HG02798 (cell line): ENCODE results near the gene ASZ1.

Source experiments
- ATAC-seq: cut with Tn5 transposase; IDR thresholded peaks from one replicate; pipeline ENCODE4 v1.9.1; 2021; ENCODE audit warnings: mild to moderate bottlenecking; ENCODE audit not compliant: unreplicated experiment, poor library complexity

ASZ1 gene

GRCh38 chr7:117347962-117348672 is 79.2 kb downstream of the ASZ1 start:
- ATAC-seq: peak; percentile 97

- peak; percentile 24 for ATAC-seq
These were observed 79.8 kb downstream of the ASZ1 start for GRCh38 chr7:117347480-117347879.

- no peak for ATAC-seq
These were observed 81.1 kb downstream of the ASZ1 start for GRCh38 chr7:117346161-117346560.

GRCh38 chr7:117338020-117338419 is 89.3 kb downstream of the ASZ1 start:
- ATAC-seq: no peak

GRCh38 chr7:117333168-117333567 is 94.1 kb downstream of the ASZ1 start:
- no peak for ATAC-seq

GRCh38 chr7:117332031-117332430 is 95.3 kb downstream of the ASZ1 start:
- no peak for ATAC-seq

GRCh38 chr7:117325836-117326235 is 101.5 kb downstream of the ASZ1 start:
- ATAC-seq: no peak

- no peak for ATAC-seq
These were observed 102.3 kb downstream of the ASZ1 start for GRCh38 chr7:117324960-117325359.

GRCh38 chr7:117323851-117324711 is 103.2 kb downstream of the ASZ1 start:
- peak; percentile 44 for ATAC-seq

- ATAC-seq: no peak
These were observed 103.9 kb downstream of the ASZ1 start for GRCh38 chr7:117323305-117323850.

GRCh38 chr7:117322741-117323304 is 104.5 kb downstream of the ASZ1 start, which contains the start of gene WNT2:
Gene WNT2 (minus strand): TSS chr7:117323058. CDS start chr7:117322989, 69 bp downstream.
- ATAC-seq: no peak

- ATAC-seq: no peak
These were observed 106.8 kb downstream of the ASZ1 start for GRCh38 chr7:117320523-117320922.

GRCh38 chr7:117319181-117319580 is 108.1 kb downstream of the ASZ1 start:
- ATAC-seq: no peak

- no peak for ATAC-seq
These were observed 113.7 kb downstream of the ASZ1 start for GRCh38 chr7:117313582-117313981.
